Fibroblast of pulmonary artery (primary cell): ENCODE measurements around the gene GATD1.

Source experiments
- DNase-seq: peaks from one replicate; pipeline ENCODE4 v3.0.0-alpha.2; 2010; ENCODE audit warnings: low read depth
- H3K4me3 ChIP-seq: replicated peaks from 2 replicates; pipeline ENCODE4 v1.5.1; 2011; ENCODE audit warnings: low read depth, mild to moderate bottlenecking, control low read depth, low read length, moderate library complexity
- CTCF ChIP-seq: IDR thresholded peaks from 2 replicates; pipeline ENCODE4 v1.5.1; 2011; ENCODE audit warnings: mild to moderate bottlenecking, control low read depth, low read length, inconsistent platforms; ENCODE audit errors: missing control alignments

Gene GATD1

GRCh38 chr11:818396-819128, 41.3 kb upstream of the GATD1 start, which contains the start of gene PNPLA2:
TSS of gene PNPLA2 (plus strand) at chr11:818914. CDS start at chr11:819719, 805 bp downstream.
- H3K4me3 ChIP-seq = peak within 1 kb of the TSS; percentile 70
- no peak for TF ChIP-seq CTCF
- DNase-seq = peak; percentile 57

- no peak for TF ChIP-seq CTCF
- no peak overlapping the region for H3K4me3 ChIP-seq
- no peak for DNase-seq
Measured at GRCh38 chr11:816433-816779, 39.1 kb upstream of the GATD1 start.

- TF ChIP-seq CTCF = no peak
Measured at GRCh38 chr11:815675-816432, 38.6 kb upstream of the GATD1 start.

DNA sequence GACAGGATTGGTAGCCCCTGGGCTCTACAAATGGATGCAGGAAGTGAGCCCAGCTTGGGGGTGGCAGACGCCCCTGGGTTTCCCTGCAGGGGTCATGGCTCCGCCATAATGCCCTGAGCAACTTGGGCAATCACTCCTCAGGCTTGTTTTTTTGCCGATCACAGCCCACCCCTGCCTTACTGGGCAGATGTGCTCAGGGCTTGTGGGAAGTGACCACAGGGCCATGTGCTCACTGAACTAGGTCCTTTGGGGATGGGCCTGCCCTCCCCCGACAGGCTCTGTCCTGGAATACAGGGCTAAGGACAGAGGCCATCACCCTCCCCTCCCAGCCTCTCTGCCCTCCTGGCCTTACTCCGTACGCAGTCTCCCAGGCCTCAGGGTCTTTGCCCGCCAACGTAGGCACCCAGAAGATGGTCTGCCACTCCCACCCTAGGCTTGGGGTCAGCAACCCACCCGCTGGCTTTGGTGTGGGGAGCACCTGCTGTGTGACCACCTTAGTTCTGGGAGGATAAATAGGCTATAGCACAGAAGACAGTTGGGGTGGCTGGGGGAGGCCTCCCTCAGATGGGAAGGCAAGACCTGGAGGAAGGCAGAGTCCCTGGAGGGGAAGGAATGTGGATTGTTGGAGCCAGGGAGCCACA, 36.3 kb upstream of the GATD1 start:
- no peak for DNase-seq
- H3K4me3 ChIP-seq = no peak overlapping the region
- no peak for TF ChIP-seq CTCF

More at GRCh38 chr11:815675-816432, 38.6 kb upstream of the GATD1 start:
- no peak for DNase-seq
- H3K4me3 ChIP-seq = no peak overlapping the region

DNA sequence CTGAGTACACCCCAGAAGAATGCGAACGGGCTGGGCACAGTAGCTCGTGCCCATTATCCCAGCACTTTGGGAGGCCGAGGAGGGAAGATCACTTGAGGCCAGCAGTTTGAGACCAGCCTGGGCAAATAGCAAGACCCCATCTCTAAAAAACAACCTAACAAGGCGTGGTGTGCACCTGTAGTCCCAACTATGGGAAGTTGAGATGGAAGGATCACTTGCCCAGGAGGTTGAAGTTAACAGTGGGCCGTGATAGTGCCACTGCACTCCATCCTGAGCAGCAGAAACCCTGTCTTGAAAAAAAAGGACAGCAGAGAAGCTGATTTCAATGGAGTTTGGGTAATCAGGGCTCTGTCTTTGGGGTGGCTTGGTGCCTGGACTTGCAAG, 35.8 kb upstream of the GATD1 start:
- TF ChIP-seq CTCF = no peak
- no peak for DNase-seq
- no peak overlapping the region for H3K4me3 ChIP-seq

GRCh38 chr11:812390-812789, 35.1 kb upstream of the GATD1 start:
- TF ChIP-seq CTCF = no peak
- H3K4me3 ChIP-seq = no peak overlapping the region
- DNase-seq = no peak
